ENCODE measurements around the gene SIX2. TPM values are rescaled to one million over a fixed set of nuclear protein-coding genes. Genes with fewer than 3 reads are reported as not detected.
A peak's percentile ranks its signal among the peaks of the same experiment; 100 is the strongest.

SIX2 gene
- total RNA-seq, 1 experiment from 2014 or later = 15.6 TPM

GRCh38 chr2:45003579-45004551, 5.4 kb downstream of the SIX2 start:
- no peak for DNase-seq (ENCODE audit: low read depth)

DNA sequence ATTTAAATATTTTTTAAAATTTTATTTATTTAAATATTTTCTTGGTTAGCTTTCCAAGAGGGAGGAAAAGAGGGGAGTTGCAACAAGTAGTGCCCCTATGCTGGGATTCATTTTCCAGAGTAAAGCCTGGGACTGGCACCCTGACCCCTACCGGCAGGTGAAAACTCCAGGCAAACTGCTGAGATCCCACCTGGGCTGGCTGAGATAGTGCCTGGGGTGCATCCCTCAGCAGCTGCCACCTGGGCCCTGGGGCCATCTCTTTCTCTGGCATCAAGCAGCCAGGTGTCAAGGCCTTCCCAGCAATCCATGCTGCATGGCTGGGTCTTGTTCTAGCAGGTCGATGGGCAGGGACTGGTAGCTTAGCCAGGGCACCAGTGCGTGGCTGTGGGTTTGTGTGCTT, 6.6 kb downstream of the SIX2 start:
- no peak for DNase-seq (ENCODE audit: low read depth)

- DNase-seq (ENCODE audit: low read depth) = no peak
These were observed 7.3 kb downstream of the SIX2 start for GRCh38 chr2:45001869-45002385.

DNA sequence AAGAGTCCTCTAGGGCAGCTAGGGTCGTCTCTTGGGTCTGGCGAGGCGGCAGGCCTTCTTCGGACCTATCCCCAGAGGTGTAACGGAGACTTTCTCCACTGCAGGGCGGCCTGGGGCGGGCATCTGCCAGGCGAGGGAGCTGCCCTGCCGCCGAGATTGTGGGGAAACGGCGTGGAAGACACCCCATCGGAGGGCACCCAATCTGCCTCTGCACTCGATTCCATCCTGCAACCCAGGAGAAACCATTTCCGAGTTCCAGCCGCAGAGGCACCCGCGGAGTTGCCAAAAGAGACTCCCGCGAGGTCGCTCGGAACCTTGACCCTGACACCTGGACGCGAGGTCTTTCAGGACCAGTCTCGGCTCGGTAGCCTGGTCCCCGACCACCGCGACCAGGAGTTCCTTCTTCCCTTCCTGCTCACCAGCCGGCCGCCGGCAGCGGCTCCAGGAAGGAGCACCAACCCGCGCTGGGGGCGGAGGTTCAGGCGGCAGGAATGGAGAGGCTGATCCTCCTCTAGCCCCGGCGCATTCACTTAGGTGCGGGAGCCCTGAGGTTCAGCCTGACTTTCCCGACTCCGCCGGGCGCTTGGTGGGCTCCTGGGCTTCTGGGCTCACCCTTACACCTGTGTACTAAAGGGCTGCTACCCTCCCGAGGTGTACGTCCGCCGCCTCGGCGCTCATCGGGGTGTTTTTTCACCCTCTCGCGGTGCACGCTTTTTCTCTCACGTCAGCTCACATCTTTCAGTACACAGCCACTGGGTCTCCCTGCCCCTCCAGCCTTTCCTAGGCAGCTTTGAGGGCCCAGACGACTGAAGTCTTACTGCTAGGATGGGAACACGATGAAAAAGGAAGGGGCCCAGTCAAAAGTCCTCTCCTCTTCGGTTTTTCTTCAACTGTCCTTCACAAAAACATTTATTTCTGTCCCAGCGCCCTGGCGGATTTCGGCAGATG, 8.1 kb downstream of the SIX2 start:
- DNase-seq (ENCODE audit: low read depth) = no peak

DNA sequence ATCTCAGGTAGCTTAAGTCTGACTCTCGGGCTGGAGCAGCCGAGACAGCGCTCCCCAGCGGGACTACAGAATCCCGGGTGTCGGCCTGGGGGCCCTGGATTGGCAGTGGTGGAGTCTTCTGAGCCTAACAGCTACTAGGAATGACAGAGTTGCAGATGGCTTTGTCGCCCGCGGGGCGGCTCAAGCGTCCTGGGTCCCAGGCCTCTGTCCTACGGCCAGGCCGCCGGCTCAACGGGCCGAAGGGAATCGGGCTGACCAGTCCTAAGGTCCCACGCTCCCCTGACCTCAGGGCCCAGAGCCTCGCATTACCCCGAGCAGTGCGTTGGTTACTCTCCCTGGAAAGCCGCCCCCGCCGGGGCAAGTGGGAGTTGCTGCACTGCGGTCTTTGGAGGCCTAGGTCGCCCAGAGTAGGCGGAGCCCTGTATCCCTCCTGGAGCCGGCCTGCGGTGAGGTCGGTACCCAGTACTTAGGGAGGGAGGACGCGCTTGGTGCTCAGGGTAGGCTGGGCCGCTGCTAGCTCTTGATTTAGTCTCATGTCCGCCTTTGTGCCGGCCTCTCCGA, 8.8 kb downstream of the SIX2 start:
- DNase-seq (ENCODE audit: low read depth) = no peak

DNA sequence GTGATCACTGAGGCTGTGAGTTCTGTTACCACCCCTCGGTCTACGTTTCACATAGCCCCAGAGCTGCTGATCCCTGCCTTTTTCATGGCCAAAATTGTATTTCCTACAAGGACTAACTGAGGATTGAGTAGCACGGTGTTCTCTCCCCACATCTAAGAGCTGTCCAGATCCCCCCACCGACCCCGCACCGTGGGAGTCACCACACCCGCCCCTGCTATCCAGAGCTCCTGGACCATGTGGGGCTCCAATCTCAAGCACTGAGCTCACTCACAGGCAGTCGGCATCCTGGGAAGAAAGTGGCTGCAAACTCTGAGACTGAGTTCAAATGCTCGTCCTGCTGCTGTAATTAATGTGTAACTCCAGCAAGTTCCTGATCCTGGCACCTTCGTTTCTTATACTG, 9.7 kb downstream of the SIX2 start:
- DNase-seq (ENCODE audit: low read depth) = no peak

- DNase-seq (ENCODE audit: low read depth) = no peak
These were observed 11.3 kb downstream of the SIX2 start for GRCh38 chr2:44997963-44998362.

DNA sequence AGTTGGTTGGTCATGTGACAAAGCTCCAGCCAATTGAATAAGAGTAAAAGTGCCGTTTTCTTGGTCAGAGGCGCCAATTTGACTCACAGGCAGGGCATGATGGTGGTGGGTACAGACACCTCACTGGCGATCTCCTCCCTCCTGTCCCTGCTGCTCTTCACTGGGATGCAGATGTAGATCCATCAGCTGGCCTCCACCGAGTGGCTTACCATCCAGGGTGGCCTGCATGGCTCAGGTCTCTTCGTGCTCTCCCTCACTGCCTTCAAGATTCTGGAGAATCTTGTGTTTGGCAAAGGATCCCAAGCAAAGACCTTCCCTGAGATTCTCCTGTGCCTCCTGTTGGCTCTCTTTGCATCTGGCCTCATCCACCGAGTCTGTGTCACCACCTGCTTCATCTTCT, 12.9 kb downstream of the SIX2 start:
- DNase-seq (ENCODE audit: low read depth) = no peak

DNA sequence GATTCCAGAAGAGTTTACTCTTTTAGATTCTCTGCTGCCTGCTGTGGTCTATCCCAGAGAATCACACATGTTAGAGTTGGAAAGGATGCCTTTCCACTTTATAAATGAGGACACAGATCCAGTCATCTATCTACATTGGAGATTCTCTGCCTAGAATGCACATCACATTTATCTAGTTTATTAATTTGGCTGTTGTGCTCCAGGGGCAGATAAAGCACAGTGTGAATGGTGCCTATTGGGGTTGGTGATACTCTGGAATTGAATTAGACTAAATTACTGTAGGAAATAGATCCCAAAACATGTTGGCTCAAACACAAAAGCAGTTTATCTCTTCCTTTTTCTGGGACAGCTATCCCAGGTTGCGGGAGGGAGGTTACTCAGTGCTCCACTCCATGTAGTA, 14.9 kb downstream of the SIX2 start:
- DNase-seq (ENCODE audit: low read depth) = no peak

- DNase-seq (ENCODE audit: low read depth) = no peak
These were observed 20.1 kb downstream of the SIX2 start for GRCh38 chr2:44989176-44989575.

GRCh38 chr2:44983836-44984604, 25.2 kb downstream of the SIX2 start:
- DNase-seq (ENCODE audit: low read depth) = no peak

GRCh38 chr2:44981714-44982108, 27.5 kb downstream of the SIX2 start:
- peak; percentile 59 for DNase-seq (ENCODE audit: low read depth)

DNA sequence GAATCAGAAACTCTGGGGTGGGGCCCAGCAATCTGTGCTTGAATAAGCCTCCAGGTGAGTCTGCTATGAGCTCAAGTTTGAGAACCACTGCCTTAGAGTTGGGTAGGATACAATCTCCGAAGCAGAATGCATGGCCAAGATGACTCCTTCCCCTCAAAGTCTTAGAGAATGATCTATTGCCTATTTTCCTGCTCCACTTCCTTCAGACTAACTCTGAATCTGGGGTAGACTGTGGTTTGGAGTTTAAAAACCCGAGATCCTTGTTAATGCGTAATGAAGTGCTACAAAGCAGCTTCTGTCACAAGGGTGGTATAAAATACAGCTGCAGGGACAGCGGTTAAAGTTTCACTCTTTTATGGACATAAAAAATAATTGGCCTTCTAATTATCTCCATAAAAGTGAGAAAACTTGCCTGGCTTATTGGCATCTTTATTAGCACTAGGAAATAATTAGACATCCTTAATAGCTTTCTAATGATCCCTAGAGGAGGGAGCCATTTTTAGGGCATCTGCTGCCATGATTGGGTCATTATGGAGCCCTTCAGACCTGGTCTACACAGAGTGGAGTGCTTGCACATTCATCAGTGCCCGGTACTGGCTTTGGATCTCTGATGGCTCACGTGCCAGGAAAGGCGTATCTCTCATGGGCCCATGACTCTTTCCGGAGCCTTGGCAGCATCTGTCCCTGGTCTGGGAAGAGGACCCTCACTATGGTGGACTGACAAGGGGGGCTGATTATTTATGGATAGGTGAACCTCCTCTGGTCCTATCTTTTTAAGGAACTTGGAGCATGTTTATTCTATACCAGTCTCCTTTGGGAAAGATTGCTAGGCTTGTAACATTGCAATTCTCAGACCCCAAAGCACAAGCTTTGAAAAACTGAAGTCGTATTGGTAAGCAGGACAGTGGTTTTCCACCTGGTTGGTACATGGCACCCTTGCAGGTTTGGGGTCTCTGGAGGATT, 28.2 kb downstream of the SIX2 start:
- no peak for DNase-seq (ENCODE audit: low read depth)

GRCh38 chr2:44979581-44979980, 29.7 kb downstream of the SIX2 start:
- DNase-seq (ENCODE audit: low read depth) = no peak

- DNase-seq (ENCODE audit: low read depth) = no peak
These were observed 33.4 kb downstream of the SIX2 start for GRCh38 chr2:44975571-44976450.

- DNase-seq (ENCODE audit: low read depth) = peak; percentile 51
These were observed 35.1 kb downstream of the SIX2 start for GRCh38 chr2:44974064-44974715.

- no peak for DNase-seq (ENCODE audit: low read depth)
These were observed 36.3 kb downstream of the SIX2 start for GRCh38 chr2:44972771-44973535.

Measured in HT1080 (cell line).